Measurements from ENCODE around the gene CKAP4.

The CKAP4 gene

GRCh38 chr12:106239951-106240335 is 7.9 kb downstream of the CKAP4 start:
- no peak for DNase-seq

GRCh38 chr12:106239241-106239950 is 8.4 kb downstream of the CKAP4 start:
- DNase-seq = no peak

GRCh38 chr12:106238146-106238545 is 9.7 kb downstream of the CKAP4 start:
- DNase-seq = no peak

GRCh38 chr12:106235770-106236169 is 12.1 kb downstream of the CKAP4 start:
- DNase-seq = no peak

- DNase-seq = no peak
Measured at GRCh38 chr12:106234449-106234848, 13.4 kb downstream of the CKAP4 start.

- DNase-seq = no peak
Measured at GRCh38 chr12:106233011-106233410, 14.8 kb downstream of the CKAP4 start.

GRCh38 chr12:106229036-106229591 is 18.7 kb downstream of the CKAP4 start:
- no peak for DNase-seq

- DNase-seq = no peak
Measured at GRCh38 chr12:106228320-106228710, 19.5 kb downstream of the CKAP4 start.

- DNase-seq = peak; percentile 65
Measured at GRCh38 chr12:106227641-106228319, 20.0 kb downstream of the CKAP4 start.

GRCh38 chr12:106226884-106227640 is 20.8 kb downstream of the CKAP4 start:
- DNase-seq = peak; percentile 43

GRCh38 chr12:106224355-106224706 is 23.5 kb downstream of the CKAP4 start:
- DNase-seq = no peak

- peak; percentile 73 for DNase-seq
Measured at GRCh38 chr12:106223485-106224354, 24.1 kb downstream of the CKAP4 start.

- DNase-seq = no peak
Measured at GRCh38 chr12:106220536-106220935, 27.3 kb downstream of the CKAP4 start.

GRCh38 chr12:106219043-106219442 is 28.8 kb downstream of the CKAP4 start:
- DNase-seq = no peak

- no peak for DNase-seq
Measured at GRCh38 chr12:106217706-106218105, 30.1 kb downstream of the CKAP4 start.

- DNase-seq = no peak
Measured at GRCh38 chr12:106214571-106214970, 33.2 kb downstream of the CKAP4 start.

- no peak for DNase-seq
Measured at GRCh38 chr12:106213662-106214061, 34.2 kb downstream of the CKAP4 start.

- no peak for DNase-seq
Measured at GRCh38 chr12:106211973-106212372, 35.8 kb downstream of the CKAP4 start.

- DNase-seq = no peak
Measured at GRCh38 chr12:106205208-106206069, 42.4 kb downstream of the CKAP4 start.

GRCh38 chr12:106204312-106204711 is 43.5 kb downstream of the CKAP4 start:
- no peak for DNase-seq

GRCh38 chr12:106197906-106198623 is 49.8 kb downstream of the CKAP4 start:
- DNase-seq = no peak

Data from activated T-cell treated with anti-CD3 and anti-CD28 coated beads, Interleukin-2, amount 50 U/mL, for 1 hour (primary cell).